Chondrocyte (in vitro differentiated cells): ENCODE data around the gene AGTRAP. TPM values are rescaled to one million over a fixed set of nuclear protein-coding genes. Genes with fewer than 3 reads are reported as not detected.
A peak's percentile ranks its signal among the peaks of the same experiment; 100 is the strongest.

Experiments
- DNase-seq: peaks from one replicate; pipeline ENCODE4 v3.0.0; 2021; ENCODE audit warnings: mixed read lengths, low spot score
- H3K27ac Mint-ChIP-seq: one replicate; pipeline ENCODE4 v1.8.0; 2021; ENCODE audit warnings: mild to moderate bottlenecking, moderate library complexity, mixed read lengths; ENCODE audit not compliant: unreplicated experiment
- H3K27me3 Mint-ChIP-seq: 2 replicates; pipeline ENCODE4 v1.8.0; 2021; ENCODE audit warnings: low read depth, mixed read lengths
- H3K36me3 Mint-ChIP-seq: 2 replicates; pipeline ENCODE4 v1.8.0; 2021; ENCODE audit warnings: low read depth, mixed read lengths
- H3K4me1 Mint-ChIP-seq: 2 replicates; pipeline ENCODE4 v1.8.0; 2021; ENCODE audit warnings: low read depth, mild to moderate bottlenecking, mixed read lengths
- H3K4me3 Mint-ChIP-seq: one replicate; pipeline ENCODE4 v1.8.0; 2021; ENCODE audit warnings: mild to moderate bottlenecking, moderate library complexity, mixed read lengths; ENCODE audit not compliant: unreplicated experiment
- H3K9me3 Mint-ChIP-seq: 2 replicates; pipeline ENCODE4 v1.8.0; 2021; ENCODE audit warnings: low read depth, mixed read lengths
- CTCF ChIP-seq: fragments of 200-600 bp; sonication (generic); IDR thresholded peaks from 2 replicates; pipeline ENCODE4 v1.5.0; 2021; ENCODE audit warnings: antibody characterized with exemption, mild to moderate bottlenecking, moderate library complexity
- total RNA-seq: library from RNA; stranded (reverse); gene quantifications from 3 replicates; pipeline ENCODE4 v1.2.1, GENCODE V29; 2021

AGTRAP gene
- total RNA-seq, 1 donor from 2014 or later = 19.8 TPM

DNA sequence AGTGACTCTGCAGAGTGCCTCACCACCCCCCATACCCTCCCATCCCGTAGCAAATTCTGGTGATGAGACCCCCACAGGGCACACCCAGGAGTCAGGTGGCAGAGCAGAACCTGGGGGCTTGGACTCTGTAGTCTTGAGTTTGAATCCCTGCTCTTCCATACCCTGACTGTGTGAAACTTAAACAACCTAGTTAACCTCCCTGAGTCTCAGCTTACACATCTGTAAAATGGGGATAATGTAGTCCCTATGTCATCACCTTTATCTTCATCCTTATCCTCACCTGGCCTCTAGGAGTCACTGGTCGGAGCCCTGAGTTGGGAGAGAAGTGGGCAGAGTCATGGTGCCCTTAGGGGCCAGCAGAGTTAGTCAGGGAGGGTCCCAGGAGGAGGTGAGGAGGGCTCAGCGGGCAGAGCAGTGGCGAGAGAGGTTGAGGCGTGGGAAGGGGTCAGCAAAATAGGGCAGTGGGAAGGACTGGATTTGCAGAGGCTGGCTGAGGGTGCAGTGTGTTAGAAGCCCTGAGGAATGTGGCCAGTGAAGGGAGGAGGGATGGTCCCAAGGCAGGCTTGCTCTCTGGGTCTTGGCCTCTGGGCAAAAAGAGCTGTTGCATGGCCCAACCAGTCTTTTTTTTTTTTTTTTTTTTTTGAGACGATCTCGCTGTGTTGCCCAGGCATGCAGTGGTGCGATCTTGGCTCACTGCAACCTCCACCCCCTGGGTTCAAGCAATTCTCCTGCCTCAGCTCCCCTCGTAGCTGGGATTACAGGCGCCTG is 44.6 kb downstream of the AGTRAP start:
- Mint-ChIP-seq H3K36me3 (no peaks in the 10 kb centered on the region), H3K27me3 (no peaks in the 10 kb centered on the region), H3K27ac (no peak overlapping the region), H3K9me3 (no peaks in the 10 kb centered on the region), H3K4me3 (no peak overlapping the region), H3K4me1 (peaks cover 5% of the 10 kb centered on the region)
- DNase-seq = no peak
- TF ChIP-seq CTCF = no peak

- DNase-seq = no peak
- Mint-ChIP-seq H3K27ac (no peak overlapping the region), H3K9me3 (no peaks in the 10 kb centered on the region), H3K36me3 (no peaks in the 10 kb centered on the region), H3K4me1 (peaks cover 5% of the 10 kb centered on the region), H3K4me3 (no peak overlapping the region), H3K27me3 (no peaks in the 10 kb centered on the region)
- no peak for TF ChIP-seq CTCF
These were observed 45.4 kb downstream of the AGTRAP start for GRCh38 chr1:11781297-11781696.

- H3K36me3 Mint-ChIP-seq = no peaks in the 10 kb centered on the region
- H3K27me3 Mint-ChIP-seq = no peaks in the 10 kb centered on the region
- no peaks in the 10 kb centered on the region for H3K9me3 Mint-ChIP-seq
- H3K27ac Mint-ChIP-seq = no peak overlapping the region
- DNase-seq = no peak
- TF ChIP-seq CTCF = no peak
- H3K4me3 Mint-ChIP-seq = no peak overlapping the region
- peaks cover 12% of the 10 kb centered on the region for H3K4me1 Mint-ChIP-seq
These were observed 46.3 kb downstream of the AGTRAP start for GRCh38 chr1:11782127-11782708.

DNA sequence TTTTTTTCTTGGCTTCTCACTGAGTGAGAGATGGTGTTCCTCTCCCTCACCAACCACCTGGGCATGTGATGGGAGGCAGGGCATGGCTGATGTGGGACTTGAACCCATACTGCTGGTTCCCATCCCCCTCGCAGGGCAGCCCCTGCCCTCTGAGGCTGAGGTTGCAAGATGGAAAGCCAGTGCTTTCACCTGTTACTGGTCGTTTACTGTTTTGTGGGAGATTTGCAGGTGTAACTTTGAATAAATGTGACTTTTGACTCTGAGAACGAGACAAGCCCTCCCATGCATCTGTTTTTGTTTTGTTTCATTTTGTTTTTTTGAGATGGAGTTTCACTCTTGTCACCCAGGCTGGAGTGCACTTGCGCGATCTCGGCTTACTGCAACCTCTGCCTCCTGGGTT is 47.6 kb downstream of the AGTRAP start:
- Mint-ChIP-seq H3K27me3 (no peaks in the 10 kb centered on the region), H3K9me3 (no peaks in the 10 kb centered on the region), H3K36me3 (no peaks in the 10 kb centered on the region), H3K4me3 (no peak overlapping the region), H3K27ac (no peak overlapping the region), H3K4me1 (peaks cover 23% of the 10 kb centered on the region)
- no peak for DNase-seq
- no peak for TF ChIP-seq CTCF

DNA sequence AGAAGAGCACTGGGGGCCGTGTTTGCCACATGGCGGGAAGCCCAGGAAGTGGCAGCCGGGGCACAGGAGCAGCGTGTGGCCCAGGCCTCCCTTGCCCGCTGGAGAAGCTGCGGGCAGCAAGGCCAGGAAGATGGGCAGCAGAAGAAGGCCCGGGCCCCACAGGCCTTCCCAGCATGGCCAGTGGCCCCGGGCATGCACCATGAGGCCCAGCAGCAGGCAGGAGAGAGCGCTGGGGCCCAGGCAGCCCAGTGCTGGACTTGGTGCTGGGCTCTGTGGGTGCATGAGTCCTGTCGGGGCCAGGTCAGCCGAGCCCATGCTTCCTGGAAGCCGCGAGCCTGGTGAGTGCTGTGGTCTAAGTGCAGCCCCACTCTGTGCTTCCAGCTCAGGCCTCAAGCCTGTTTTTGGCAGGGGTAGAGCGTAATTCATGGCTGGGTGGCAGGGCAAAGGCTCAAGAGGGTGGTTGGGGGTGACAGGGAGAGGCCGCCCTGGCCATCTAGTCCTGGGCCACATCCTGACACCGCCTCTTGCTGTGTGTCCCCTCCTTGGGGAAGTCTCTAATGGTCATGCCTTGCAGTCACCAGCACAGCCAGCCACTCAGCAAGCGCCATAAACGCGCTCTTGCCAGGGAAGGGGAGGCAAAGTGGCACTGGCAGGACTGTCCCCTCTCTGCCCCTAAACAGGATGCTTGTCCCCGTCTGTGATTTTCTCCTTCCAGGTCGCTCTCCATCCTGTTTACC is 48.5 kb downstream of the AGTRAP start:
- TF ChIP-seq CTCF = no peak
- Mint-ChIP-seq H3K4me1 (peaks cover 23% of the 10 kb centered on the region), H3K27me3 (no peaks in the 10 kb centered on the region), H3K36me3 (no peaks in the 10 kb centered on the region), H3K9me3 (no peaks in the 10 kb centered on the region), H3K27ac (no peak overlapping the region), H3K4me3 (no peak overlapping the region)
- DNase-seq = peak; percentile 90
